Right lobe of liver (tissue), 4 donors: ENCODE results near the gene RNF13.

Source experiments
- POLR2A ChIP-seq: fragments of 450-650 bp; IDR thresholded peaks from one replicate; pipeline ENCODE4 v1.6.1; 2017; ENCODE audit warnings: antibody characterized with exemption, mild to moderate bottlenecking
- TF ChIP-seq, protein P1 (sequence below), 4 donors: fragments of 200-600 bp in 3 of 4; fragments of 450-650 bp in 1 of 4; IDR thresholded peaks; one replicate each; pipeline versions ENCODE4 v1.5.1 to v1.8.0; 2016 to 2022; ENCODE audit warnings: antibody characterized with exemption in 4 of 4, mild to moderate bottlenecking in 2 of 4
- donor health status: DM: no; HTN: no; CAD: no.
- donor health status: DM: no; HTN: no; CAD: no.
- donor health status: DM: no; HTN: yes; CAD: no.

DNA sequence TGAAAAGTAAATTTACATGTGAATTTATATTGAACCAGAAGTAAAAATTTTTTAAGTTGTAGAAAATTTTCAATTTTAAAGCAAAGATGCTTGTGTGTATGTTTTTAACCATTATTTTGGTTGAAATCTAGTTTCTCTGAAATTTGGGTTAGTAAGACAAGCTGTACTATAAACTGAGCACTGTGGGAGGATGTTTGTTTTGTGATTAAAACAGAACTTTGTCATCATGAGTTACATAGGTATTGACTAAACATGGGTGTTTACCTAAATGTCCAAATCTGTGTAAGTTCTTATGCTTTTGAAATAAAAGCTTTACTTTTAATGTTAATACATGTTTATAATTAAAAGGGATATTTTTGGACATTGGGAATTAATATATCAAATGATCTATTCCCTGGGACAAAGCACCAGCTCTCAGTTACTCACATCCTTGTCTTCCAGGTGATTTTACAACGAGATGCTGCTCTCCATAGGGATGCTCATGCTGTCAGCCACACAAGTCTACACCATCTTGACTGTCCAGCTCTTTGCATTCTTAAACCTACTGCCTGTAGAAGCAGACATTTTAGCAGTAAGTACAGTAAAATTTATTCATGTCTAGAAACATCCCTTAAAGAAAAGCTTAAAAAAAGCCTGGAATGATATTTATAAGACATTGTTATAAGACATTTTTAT is 32.7 kb downstream of the RNF13 start:
- TF ChIP-seq, protein P1, sequence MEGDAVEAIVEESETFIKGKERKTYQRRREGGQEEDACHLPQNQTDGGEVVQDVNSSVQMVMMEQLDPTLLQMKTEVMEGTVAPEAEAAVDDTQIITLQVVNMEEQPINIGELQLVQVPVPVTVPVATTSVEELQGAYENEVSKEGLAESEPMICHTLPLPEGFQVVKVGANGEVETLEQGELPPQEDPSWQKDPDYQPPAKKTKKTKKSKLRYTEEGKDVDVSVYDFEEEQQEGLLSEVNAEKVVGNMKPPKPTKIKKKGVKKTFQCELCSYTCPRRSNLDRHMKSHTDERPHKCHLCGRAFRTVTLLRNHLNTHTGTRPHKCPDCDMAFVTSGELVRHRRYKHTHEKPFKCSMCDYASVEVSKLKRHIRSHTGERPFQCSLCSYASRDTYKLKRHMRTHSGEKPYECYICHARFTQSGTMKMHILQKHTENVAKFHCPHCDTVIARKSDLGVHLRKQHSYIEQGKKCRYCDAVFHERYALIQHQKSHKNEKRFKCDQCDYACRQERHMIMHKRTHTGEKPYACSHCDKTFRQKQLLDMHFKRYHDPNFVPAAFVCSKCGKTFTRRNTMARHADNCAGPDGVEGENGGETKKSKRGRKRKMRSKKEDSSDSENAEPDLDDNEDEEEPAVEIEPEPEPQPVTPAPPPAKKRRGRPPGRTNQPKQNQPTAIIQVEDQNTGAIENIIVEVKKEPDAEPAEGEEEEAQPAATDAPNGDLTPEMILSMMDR (IDR thresholded peaks at IDR 0.05), result no peak
- TF ChIP-seq POLR2A, result no peak
